Choroid plexus epithelial cell (primary cell): Measurements from ENCODE around the gene NEIL1.
"Not testable (repeated sequence)": the region's sequence is repeated elsewhere in the genome, so short reads cannot be mapped to it uniquely, and the experiment has no call there.

Experiments used
- DNase-seq: peaks from one replicate; pipeline ENCODE4 v3.0.0-alpha.2; 2010; ENCODE audit warnings: low read depth
- H3K4me3 ChIP-seq: 2 replicates; pipeline ENCODE4 v1.5.1; 2011; ENCODE audit warnings: low read depth, mild to moderate bottlenecking, control low read depth, low read length, moderate library complexity
- CTCF ChIP-seq: conservative IDR thresholded peaks from 2 replicates; pipeline ENCODE4 v1.5.1; 2011; ENCODE audit warnings: low read depth, mild to moderate bottlenecking, control low read depth, inconsistent platforms, low read length, moderate library complexity

NEIL1 gene

GRCh38 chr15:75348562-75349350 is 1.9 kb downstream of the NEIL1 start:
- H3K4me3 ChIP-seq, result peak overlapping the region; percentile 71
- DNase-seq, result no peak
- no peak for TF ChIP-seq CTCF

GRCh38 chr15:75349351-75349669 is 2.5 kb downstream of the NEIL1 start:
- not testable (repeated sequence) for H3K4me3 ChIP-seq

GRCh38 chr15:75349851-75350588 is 3.2 kb downstream of the NEIL1 start:
- no peak overlapping the region for H3K4me3 ChIP-seq
- no peak for DNase-seq
- no peak for TF ChIP-seq CTCF

More at GRCh38 chr15:75349351-75349669, 2.5 kb downstream of the NEIL1 start:
- DNase-seq, result not testable (repeated sequence)

- no peak for TF ChIP-seq CTCF
- H3K4me3 ChIP-seq, result no peak overlapping the region
- no peak for DNase-seq
Observed at GRCh38 chr15:75350601-75351361, 3.9 kb downstream of the NEIL1 start.

- no peak for TF ChIP-seq CTCF
- DNase-seq, result no peak
- no peak overlapping the region for H3K4me3 ChIP-seq
Observed at GRCh38 chr15:75352186-75353080, 5.6 kb downstream of the NEIL1 start.

- TF ChIP-seq CTCF, result no peak
- H3K4me3 ChIP-seq, result no peak overlapping the region
- DNase-seq, result no peak
Observed at GRCh38 chr15:75353604-75354003, 6.8 kb downstream of the NEIL1 start.
